Heart right ventricle (tissue), 16 donors: ENCODE data around the gene TOPBP1. TPM values are rescaled to one million over a fixed set of nuclear protein-coding genes. Genes with fewer than 3 reads are reported as not detected.
A peak's percentile ranks its signal among the peaks of the same experiment; 100 is the strongest.

Experiments
- ATAC-seq, 8 donors: fragments of 200-7000 bp; cut with Tn5 transposase; one replicate each; pipeline ENCODE4 v1.9.1; 2020; ENCODE audit warnings: mild to moderate bottlenecking in 8 of 8, moderate library complexity in 8 of 8, moderate number of reproducible peaks in 1 of 8
- DNase-seq, 2 donors: peaks; one replicate each; pipeline ENCODE4 v3.0.0-alpha.2; 2020
- H3K27ac ChIP-seq, 10 donors: fragments of 200-600 bp; sonication (generic) in 2 of 10; one replicate each; pipeline versions ENCODE4 v1.5.0 to v1.8.0; 2020 to 2022; ENCODE audit warnings: mild to moderate bottlenecking in 3 of 10
- H3K27me3 ChIP-seq, 7 donors: fragments of 200-600 bp; one replicate each; pipeline ENCODE4 v1.8.0; 2021 to 2022; ENCODE audit warnings: mild to moderate bottlenecking in 2 of 7
- H3K36me3 ChIP-seq, 9 donors: fragments of 200-600 bp; sonication (generic) in 1 of 9; one replicate each; pipeline versions ENCODE4 v1.5.0 to v1.8.0; 2020 to 2022; ENCODE audit warnings: mild to moderate bottlenecking in 2 of 9
- H3K4me1 ChIP-seq, 9 donors: fragments of 200-600 bp; sonication (generic) in 1 of 9; one replicate each; pipeline versions ENCODE4 v1.5.0 to v1.8.0; 2020 to 2022; ENCODE audit warnings: mild to moderate bottlenecking in 4 of 9
- H3K4me3 ChIP-seq, 10 donors: fragments of 200-600 bp; sonication (generic) in 2 of 10; one replicate each; pipeline versions ENCODE4 v1.5.0 to v1.8.0; 2020 to 2022; ENCODE audit warnings: mild to moderate bottlenecking in 7 of 10, moderate library complexity in 2 of 10
- H3K9me3 ChIP-seq, 11 donors: fragments of 200-600 bp in 10 of 11; sonication (generic) in 2 of 11; one replicate each; pipeline versions ENCODE4 v1.5.0 to v1.8.0; 2013 to 2022; ENCODE audit warnings: mild to moderate bottlenecking in 2 of 11, control low read depth in 1 of 11, moderate library complexity in 1 of 11
- WGBS, 2 donors: extraction: QIAGEN DNeasy Blood & Tissue Kit; methylation state at CpG; one replicate each; pipeline ENCODE4 v1.1.7; 2013; ENCODE audit warnings: inconsistent platforms in 1 of 2; 5-methylcytosine and 5-hydroxymethylcytosine counted together
- intact Hi-C, 10 donors: fragments of 100-400 bp; cut with DNase I; formaldehyde crosslinking; loops; one replicate each; pipeline versions ENCODE4 v1.11.1 to v1.14.2; 2022
- long read RNA-seq, 3 donors: library from polyadenylated mRNA; unstranded; transcript quantifications; one replicate each; pipeline ENCODE4 v2.0.0, GENCODE V29; 2020 to 2021
- polyA plus RNA-seq, 2 donors: library from polyadenylated mRNA; stranded (reverse); fragments of 200-250 nt; gene quantifications; one replicate each; pipeline ENCODE4 v1.2.3, GENCODE V29; 2013
- total RNA-seq, 10 donors: library from RNA; stranded (reverse); fragmentation: NEBNext Ultra II Directional in 3 of 10; extraction: Animal tissue kit (Norgen Biotek cat#: 25700) in 3 of 10; gene quantifications; one replicate each; pipeline versions ENCODE4 v1.2.1 to v1.2.4, GENCODE V29; 2021 to 2023
- TF ChIP-seq, protein P1 (sequence below), 9 donors: fragments of 200-600 bp; sonication (generic) in 2 of 9; IDR thresholded peaks; one replicate each; pipeline versions ENCODE4 v1.5.0 to v1.8.0; 2021 to 2022; ENCODE audit warnings: antibody characterized with exemption in 9 of 9, mild to moderate bottlenecking in 5 of 9, moderate library complexity in 1 of 9
- donor health status: Arrhythmogenic right ventricular cardiomyopathy.
- donor health status: ischemic (EF 13 %, LVEDD 7.1; RV severe dilation, severe dysfunction).
- donor health status: healthy with polysubstance abuse.
- donor health status: DM: no; HTN: yes; CAD: no.
- donor health status: DM: no; HTN: no; CAD: no.
- donor health status: ischemic (EF 25% LVEDD 6.9; RV normal size, moderate dysfunction).
- donor health status: ischemic (EF 25% LVEDD 5.7; RV mildly dilated, moderate dysfunction).
- donor health status: healthy.
- donor health status: DM: yes; HTN: yes; CAD: no.
- donor health status: Ischemic cardiomyopathy.
- donor health status: ischemic (EF 35%, LVEDD 5.7; RV mildly dilated, moderate dysfunction).
- donor health status: nonischemic (EF 11% LVEDD 7.7; RV severe dilation, severe dysfunction).
- donor health status: DM: yes; HTN: yes; CAD: no.
- donor health status: PGD.
- donor health status: ischemic (EF 29% LVEDD 5.4; RV normal size, mild dysfunction).
- donor health status: nonischemic (EF 23%, LVEDD 6.1; RV moderate dilation, normal function).

The TOPBP1 gene
- 10 to 100 TPM in 9 of 10 donors, 1 to 10 TPM in 1; 7.3 to 11.8 (median 11.3) TPM for total RNA-seq
- 1 to 10 TPM; 5.7 to 7.3 TPM for polyA plus RNA-seq
- long read RNA-seq, donor 1, full-length matches to known transcripts = 11 of 12 reads
- long read RNA-seq, donor 1, partial matches to known transcripts = 0 of 12 reads
- long read RNA-seq, donor 1, other reads (novel, unspliced or antisense) = 1 of 12 reads
- long read RNA-seq, donor 2, full-length matches to known transcripts = 2 of 5 reads
- long read RNA-seq, donor 2, partial matches to known transcripts = 2 of 5 reads
- long read RNA-seq, donor 2, other reads (novel, unspliced or antisense) = 1 of 5 reads
- long read RNA-seq, donor 3, full-length matches to known transcripts = 3 of 11 reads
- long read RNA-seq, donor 3, partial matches to known transcripts = 5 of 11 reads
- long read RNA-seq, donor 3, other reads (novel, unspliced or antisense) = 3 of 11 reads

DNA sequence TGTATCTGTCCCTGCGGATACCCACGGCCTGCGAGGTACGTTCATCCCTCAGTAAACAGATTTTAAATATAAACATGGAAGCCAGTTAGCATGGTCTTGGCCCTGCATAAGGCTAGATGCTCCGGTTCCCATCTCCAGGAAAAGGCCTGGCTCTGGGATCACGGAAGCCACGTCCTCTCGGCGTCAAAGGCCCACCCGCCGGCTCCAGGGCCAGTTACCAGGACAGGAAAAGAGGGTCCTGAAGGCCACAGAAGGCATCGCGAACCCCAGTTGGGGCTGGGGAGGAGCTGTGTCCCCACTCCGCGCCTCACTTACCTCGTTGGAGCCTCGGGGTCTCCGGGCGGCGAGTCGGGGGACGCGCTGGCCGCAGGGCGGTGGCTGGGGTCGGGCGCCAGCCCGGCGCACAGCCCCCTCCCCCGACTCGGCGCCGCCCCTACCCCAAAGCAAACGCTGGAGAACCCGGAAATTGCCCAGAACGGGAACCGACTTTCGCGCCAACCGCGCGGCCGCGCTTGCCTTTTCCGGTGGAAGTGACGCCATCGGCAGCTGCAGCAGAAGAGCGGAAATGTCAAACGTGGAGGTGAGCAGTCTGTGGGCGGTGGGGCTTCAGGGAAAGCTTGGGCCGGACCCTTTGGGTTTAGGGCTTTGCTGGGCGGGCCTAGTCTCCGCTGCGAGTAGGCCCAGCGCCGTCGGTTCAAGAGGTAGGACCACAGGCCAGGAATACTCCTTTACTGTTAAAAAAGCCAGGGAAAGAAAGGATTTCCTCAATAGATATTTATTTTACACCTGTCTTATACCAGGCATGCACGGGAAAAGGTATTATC, at the start of gene TOPBP1:
Gene TOPBP1, minus strand, starts transcription at position 488 of the 824 bp plus-strand sequence. CDS start 814 bp downstream, outside the sequence.
- ATAC-seq = peak; percentile 86 to 95 (median 93)
- Histone ChIP-seq H3K36me3 (peaks cover 0 to 27% (median 3%) of the 10 kb centered on the region in 9 donors), H3K27ac (peak within 1 kb of the TSS; percentile 46 to 92 (median 85)), H3K27me3 (no peaks in the 10 kb centered on the region), H3K9me3 (no peaks in the 10 kb centered on the region), H3K4me3 (peak within 1 kb of the TSS; percentile 45 to 91 (median 84)), H3K4me1 (peaks cover 0 to 30% (median 25%) of the 10 kb centered on the region in 9 donors)
- TF ChIP-seq, protein P1, sequence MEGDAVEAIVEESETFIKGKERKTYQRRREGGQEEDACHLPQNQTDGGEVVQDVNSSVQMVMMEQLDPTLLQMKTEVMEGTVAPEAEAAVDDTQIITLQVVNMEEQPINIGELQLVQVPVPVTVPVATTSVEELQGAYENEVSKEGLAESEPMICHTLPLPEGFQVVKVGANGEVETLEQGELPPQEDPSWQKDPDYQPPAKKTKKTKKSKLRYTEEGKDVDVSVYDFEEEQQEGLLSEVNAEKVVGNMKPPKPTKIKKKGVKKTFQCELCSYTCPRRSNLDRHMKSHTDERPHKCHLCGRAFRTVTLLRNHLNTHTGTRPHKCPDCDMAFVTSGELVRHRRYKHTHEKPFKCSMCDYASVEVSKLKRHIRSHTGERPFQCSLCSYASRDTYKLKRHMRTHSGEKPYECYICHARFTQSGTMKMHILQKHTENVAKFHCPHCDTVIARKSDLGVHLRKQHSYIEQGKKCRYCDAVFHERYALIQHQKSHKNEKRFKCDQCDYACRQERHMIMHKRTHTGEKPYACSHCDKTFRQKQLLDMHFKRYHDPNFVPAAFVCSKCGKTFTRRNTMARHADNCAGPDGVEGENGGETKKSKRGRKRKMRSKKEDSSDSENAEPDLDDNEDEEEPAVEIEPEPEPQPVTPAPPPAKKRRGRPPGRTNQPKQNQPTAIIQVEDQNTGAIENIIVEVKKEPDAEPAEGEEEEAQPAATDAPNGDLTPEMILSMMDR (IDR thresholded peaks at IDR 0.05) = no peak
- 0% methylated on average over 58 of the region's 58 CpGs for WGBS, 2 donors
- DNase-seq = peak; percentile 81 to 84
- intact Hi-C loops = loop anchor here in 9 of 10 donors (5.0 to 10.0 kb wide), 9 partner anchors 84 to 826 kb away; partner anchors contain the start of genes SRPRB (in 4 of the 9), ANAPC13 (in 1 of the 9), CEP63 (in 1 of the 9) and RAB6B (in 1 of the 9)

DNA sequence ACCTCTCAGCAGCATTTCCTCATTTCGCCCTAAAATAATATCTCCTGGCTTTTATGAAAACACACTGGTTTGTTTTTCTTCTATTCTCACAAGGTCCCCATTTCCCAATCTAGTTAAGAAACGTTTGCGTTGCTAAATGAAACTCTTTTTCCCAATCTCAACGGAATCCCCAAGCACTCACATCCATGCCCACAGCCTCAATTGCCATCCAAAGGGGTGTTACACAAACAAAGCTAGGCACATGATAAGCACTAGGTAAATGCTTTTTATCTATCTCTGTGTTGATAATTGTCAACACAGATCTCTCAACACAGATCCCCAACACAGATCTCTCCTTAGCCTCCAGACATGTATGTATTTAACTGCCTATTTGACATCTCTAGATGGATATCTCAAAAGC, 49.3 kb upstream of the TOPBP1 start:
- 74 to 80% methylated on average over 4 of the region's 4 CpGs for WGBS, 2 donors
- ATAC-seq (no peak), DNase-seq (no peak)
- TF ChIP-seq, protein P1 (IDR thresholded peaks at IDR 0.05) = no peak
- H3K9me3 ChIP-seq = no peaks in the 10 kb centered on the region
- intact Hi-C loops = no loop called here
- H3K27me3 ChIP-seq = peaks cover 0 to 5% (median 0%) of the 10 kb centered on the region in 7 donors
- H3K36me3 ChIP-seq = no peaks in the 10 kb centered on the region
- no peak overlapping the region for H3K4me3 ChIP-seq
- no peak overlapping the region for H3K27ac ChIP-seq
- no peaks in the 10 kb centered on the region for H3K4me1 ChIP-seq

DNA sequence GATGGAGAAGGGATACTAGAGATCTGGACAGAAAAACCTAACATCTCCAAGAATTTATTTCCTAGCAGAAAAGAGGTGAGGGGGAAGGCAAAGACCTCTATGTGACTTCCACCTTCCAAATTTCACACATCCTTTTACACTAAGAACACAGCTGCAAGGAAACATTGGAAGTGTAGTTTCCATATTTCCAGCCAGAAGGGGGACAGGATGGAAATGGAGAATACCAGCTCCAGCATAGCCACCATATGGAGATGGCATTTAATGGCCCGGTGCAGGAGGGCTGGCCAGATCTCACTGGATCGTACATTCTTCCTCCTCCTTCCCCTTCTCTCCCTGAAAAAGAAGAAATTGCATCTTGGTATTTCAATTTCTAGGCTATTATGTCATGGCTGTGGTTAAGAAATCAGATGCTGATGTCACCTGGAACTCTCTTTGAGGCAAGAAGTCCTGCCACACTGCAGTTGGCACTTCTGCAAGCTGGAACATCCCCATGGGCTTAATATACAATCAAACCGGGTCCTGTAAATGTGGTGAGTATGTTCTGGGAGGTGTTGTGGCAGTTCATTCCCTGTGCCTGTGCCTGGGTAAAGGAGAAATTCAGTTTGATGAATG, 47.5 kb upstream of the TOPBP1 start:
- TF ChIP-seq, protein P1 (IDR thresholded peaks at IDR 0.05) = no peak
- intact Hi-C loops = no loop called here
- no peak for DNase-seq
- peaks cover 0 to 2% (median 0%) of the 10 kb centered on the region in 7 donors for H3K27me3 ChIP-seq
- no peak for ATAC-seq
- 89 to 90% methylated on average over 3 of the region's 3 CpGs for WGBS, 2 donors
- no peak overlapping the region for H3K27ac ChIP-seq
- no peak overlapping the region for H3K4me3 ChIP-seq
- H3K9me3 ChIP-seq = no peaks in the 10 kb centered on the region
- H3K36me3 ChIP-seq = no peaks in the 10 kb centered on the region
- H3K4me1 ChIP-seq = no peaks in the 10 kb centered on the region

DNA sequence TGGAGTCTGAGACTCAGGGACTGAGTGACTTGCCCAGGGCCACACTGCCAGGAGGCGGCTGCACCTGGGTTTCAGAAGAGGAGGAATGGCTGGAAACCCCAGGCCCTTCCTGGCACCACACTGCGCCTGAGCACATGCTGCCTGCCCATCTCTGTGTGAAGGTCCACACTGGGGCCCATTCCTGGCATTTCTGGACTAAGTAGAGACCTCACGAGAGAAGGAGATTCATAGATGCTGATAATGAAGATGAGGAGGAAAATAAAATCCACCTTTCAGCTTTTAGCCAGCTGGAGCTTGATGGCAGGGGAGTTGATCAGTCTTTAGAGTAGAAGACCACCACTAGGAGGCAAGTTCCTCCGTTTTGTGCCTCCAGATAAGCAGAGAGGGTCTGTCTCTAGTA, 44.3 kb upstream of the TOPBP1 start:
- TF ChIP-seq, protein P1 (IDR thresholded peaks at IDR 0.05) = no peak
- no peak overlapping the region for H3K4me3 ChIP-seq
- H3K4me1 ChIP-seq = no peaks in the 10 kb centered on the region
- DNase-seq (no peak), ATAC-seq (no peak)
- intact Hi-C loops = no loop called here
- H3K9me3 ChIP-seq = no peaks in the 10 kb centered on the region
- H3K36me3 ChIP-seq = no peaks in the 10 kb centered on the region
- 63 to 76% methylated on average over 4 of the region's 4 CpGs for WGBS, 2 donors
- H3K27ac ChIP-seq = no peak overlapping the region
- peaks cover 0 to 2% (median 0%) of the 10 kb centered on the region in 7 donors for H3K27me3 ChIP-seq
